Fibroblast of lung (primary cell): ENCODE measurements around the gene AFAP1. TPM values are rescaled to one million over a fixed set of nuclear protein-coding genes. Genes with fewer than 3 reads are reported as not detected.

ENCODE experiments used
- DNase-seq, 2 donors: peaks; one replicate each; pipeline versions ENCODE4 v3.0.0 to v3.0.0-alpha.2; 2010; ENCODE audit warnings: low read depth in 2 of 2
- H2AFZ ChIP-seq: 2 replicates; pipeline ENCODE4 v1.5.1; 2012; ENCODE audit warnings: low read length, control low read depth, inconsistent platforms
- H3K27ac ChIP-seq: 2 replicates; pipeline ENCODE4 v1.5.1; 2011; ENCODE audit warnings: low read length, control low read depth; ENCODE audit not compliant: insufficient read depth
- H3K27me3 ChIP-seq: 2 replicates; pipeline ENCODE4 v1.5.1; 2011; ENCODE audit warnings: mild to moderate bottlenecking, low read length; ENCODE audit not compliant: control insufficient read depth, insufficient read depth
- H3K36me3 ChIP-seq: 2 replicates; pipeline ENCODE4 v1.5.1; 2011; ENCODE audit warnings: low read length; ENCODE audit not compliant: control insufficient read depth, insufficient read depth
- H3K4me1 ChIP-seq: 2 replicates; pipeline ENCODE4 v1.5.1; 2011; ENCODE audit warnings: low read length; ENCODE audit not compliant: control insufficient read depth, insufficient read depth; ENCODE audit errors: extremely low read depth
- H3K4me2 ChIP-seq: 2 replicates; pipeline ENCODE4 v1.5.1; 2011; ENCODE audit warnings: low read length, control low read depth; ENCODE audit not compliant: insufficient read depth; ENCODE audit errors: extremely low read depth
- H3K4me3 ChIP-seq, 4 experiments: fragments of 200-600 bp in 1 of 4; sonication (generic) in 1 of 4; replicated peaks in 1 of 4; 2 replicates each; pipeline ENCODE4 v1.5.1; 2011 to 2016; ENCODE audit warnings: low read length in 4 of 4, low read depth in 3 of 4, mild to moderate bottlenecking in 3 of 4, control low read depth in 2 of 4, inconsistent platforms in 1 of 4, mixed read lengths in 1 of 4; ENCODE audit not compliant: insufficient read depth in 1 of 4; ENCODE audit errors: control extremely low read depth in 1 of 4
- H3K79me2 ChIP-seq: 2 replicates; pipeline ENCODE4 v1.5.1; 2012; ENCODE audit warnings: mild to moderate bottlenecking, low read length, inconsistent platforms; ENCODE audit not compliant: control insufficient read depth, insufficient read depth
- H3K9ac ChIP-seq: 2 replicates; pipeline ENCODE4 v1.5.1; 2011; ENCODE audit warnings: mild to moderate bottlenecking, low read length, control low read depth; ENCODE audit not compliant: insufficient read depth
- H3K9me3 ChIP-seq: 2 replicates; pipeline ENCODE4 v1.5.1; 2012; ENCODE audit warnings: low read depth, low read length; ENCODE audit not compliant: control insufficient read depth, insufficient read depth
- H4K20me1 ChIP-seq: 2 replicates; pipeline ENCODE4 v1.5.1; 2011; ENCODE audit warnings: low read length; ENCODE audit not compliant: control insufficient read depth, insufficient read depth; ENCODE audit errors: extremely low read depth
- EZH2 ChIP-seq: IDR thresholded peaks from 2 replicates; pipeline ENCODE4 v1.5.1; 2012; ENCODE audit warnings: low read length, control low read depth, mild to moderate bottlenecking; ENCODE audit errors: missing control alignments
- polyA plus RNA-seq, 2 donors: library from polyadenylated mRNA; depleted of rRNA in 1 of 2; stranded (reverse) in 1 of 2; unstranded in 1 of 2; fragments of >200 nt; gene quantifications; 2 replicates each; pipeline ENCODE4 v1.2.1, GENCODE V29; 2011 to 2012; ENCODE audit warnings: missing spikeins in 1 of 2
- total RNA-seq: library from RNA; depleted of rRNA; stranded (reverse); fragments of >200 nt; gene quantifications from 2 replicates; pipeline ENCODE4 v1.2.1, GENCODE V29; 2014
- TF ChIP-seq, protein P1 (sequence below), 2 donors: IDR thresholded peaks in 1 of 2; conservative IDR thresholded peaks in 1 of 2; 1 replicate in 1 of 2; 2 replicates in 1 of 2; pipeline ENCODE4 v1.5.1; 2011 to 2012; ENCODE audit warnings: low read length in 2 of 2, control low read depth in 1 of 2, inconsistent platforms in 1 of 2, low read depth in 1 of 2, mild to moderate bottlenecking in 1 of 2

Gene AFAP1
- total and polyA plus RNA-seq, 2 donors (not counting 1 experiment from before 2014, with no cell fraction given), result 21.8 to 30.1 TPM

DNA sequence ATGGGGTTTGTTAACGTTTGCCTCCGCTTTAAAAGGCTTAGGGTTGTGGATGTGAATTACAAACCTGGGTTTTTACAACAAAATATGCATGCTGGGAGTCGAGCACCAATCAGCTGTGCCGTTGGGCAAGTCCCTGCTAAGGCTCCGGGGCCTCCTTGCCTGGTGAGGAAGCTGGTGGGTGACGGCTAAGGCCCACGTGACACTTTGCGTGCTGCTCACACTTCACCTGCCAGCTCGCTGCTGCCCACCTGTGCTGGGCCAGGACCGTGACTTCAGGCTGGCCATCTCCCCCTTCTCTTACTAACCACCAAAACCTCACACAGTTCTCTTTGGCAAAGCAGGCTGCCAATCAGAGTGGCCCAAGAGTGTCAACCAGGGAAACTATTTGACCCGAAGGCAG, 178.3 kb downstream of the AFAP1 start:
- H3K36me3 ChIP-seq, result peaks cover 12% of the 10 kb centered on the region

DNA sequence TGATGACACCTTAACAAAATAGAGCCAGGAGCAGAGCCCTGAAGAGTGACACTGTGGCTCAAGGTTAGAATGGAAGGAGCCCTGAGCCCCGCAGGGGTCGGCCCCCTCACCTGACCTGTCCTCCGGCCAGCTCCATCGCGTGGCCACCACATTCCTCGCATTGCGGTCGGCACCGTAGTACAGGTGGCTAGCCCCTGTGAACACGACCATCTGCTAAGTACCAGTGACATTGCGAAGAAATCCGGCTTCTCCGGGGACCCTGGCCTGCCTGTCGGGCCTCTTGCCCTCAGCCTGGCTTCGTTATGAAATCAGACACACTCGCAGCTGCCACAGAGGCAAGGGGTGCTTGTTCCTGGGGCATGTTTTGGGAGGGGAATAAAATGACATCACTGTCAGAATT, 179.0 kb downstream of the AFAP1 start:
- Histone ChIP-seq H3K9ac (no peak overlapping the region), H3K9me3 (no peaks in the 10 kb centered on the region), H3K27me3 (no peaks in the 10 kb centered on the region), H2AFZ (no peak overlapping the region), H3K27ac (no peak overlapping the region), H3K4me2 (no peak overlapping the region), H3K79me2 (no peaks in the 10 kb centered on the region), H3K4me3 (no peak overlapping the region), H4K20me1 (peaks cover 2% of the 10 kb centered on the region), H3K36me3 (peaks cover 11% of the 10 kb centered on the region), H3K4me1 (no peaks in the 10 kb centered on the region)
- no peak for TF ChIP-seq EZH2
- TF ChIP-seq, protein P1, sequence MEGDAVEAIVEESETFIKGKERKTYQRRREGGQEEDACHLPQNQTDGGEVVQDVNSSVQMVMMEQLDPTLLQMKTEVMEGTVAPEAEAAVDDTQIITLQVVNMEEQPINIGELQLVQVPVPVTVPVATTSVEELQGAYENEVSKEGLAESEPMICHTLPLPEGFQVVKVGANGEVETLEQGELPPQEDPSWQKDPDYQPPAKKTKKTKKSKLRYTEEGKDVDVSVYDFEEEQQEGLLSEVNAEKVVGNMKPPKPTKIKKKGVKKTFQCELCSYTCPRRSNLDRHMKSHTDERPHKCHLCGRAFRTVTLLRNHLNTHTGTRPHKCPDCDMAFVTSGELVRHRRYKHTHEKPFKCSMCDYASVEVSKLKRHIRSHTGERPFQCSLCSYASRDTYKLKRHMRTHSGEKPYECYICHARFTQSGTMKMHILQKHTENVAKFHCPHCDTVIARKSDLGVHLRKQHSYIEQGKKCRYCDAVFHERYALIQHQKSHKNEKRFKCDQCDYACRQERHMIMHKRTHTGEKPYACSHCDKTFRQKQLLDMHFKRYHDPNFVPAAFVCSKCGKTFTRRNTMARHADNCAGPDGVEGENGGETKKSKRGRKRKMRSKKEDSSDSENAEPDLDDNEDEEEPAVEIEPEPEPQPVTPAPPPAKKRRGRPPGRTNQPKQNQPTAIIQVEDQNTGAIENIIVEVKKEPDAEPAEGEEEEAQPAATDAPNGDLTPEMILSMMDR (conservative IDR thresholded peaks at IDR 0.05 in 1 of 2, IDR thresholded peaks at IDR 0.05 in 1 of 2; ENCODE audit: low read depth in 1 of 2, low read length in 2 of 2), result no peak
- DNase-seq, result no peak

More for the DNA sequence above, 178.3 kb downstream of the AFAP1 start:
- Histone ChIP-seq H3K4me3 (no peak overlapping the region), H3K79me2 (no peaks in the 10 kb centered on the region), H3K9ac (no peak overlapping the region), H3K9me3 (no peaks in the 10 kb centered on the region), H3K4me1 (no peaks in the 10 kb centered on the region), H3K4me2 (no peak overlapping the region), H3K27me3 (no peaks in the 10 kb centered on the region), H2AFZ (no peak overlapping the region), H3K27ac (no peak overlapping the region), H4K20me1 (peaks cover 2% of the 10 kb centered on the region)
- DNase-seq, result no peak
- no peak for TF ChIP-seq EZH2
- TF ChIP-seq, protein P1 (conservative IDR thresholded peaks at IDR 0.05 in 1 of 2, IDR thresholded peaks at IDR 0.05 in 1 of 2; ENCODE audit: low read depth in 1 of 2, low read length in 2 of 2), result no peak

DNA sequence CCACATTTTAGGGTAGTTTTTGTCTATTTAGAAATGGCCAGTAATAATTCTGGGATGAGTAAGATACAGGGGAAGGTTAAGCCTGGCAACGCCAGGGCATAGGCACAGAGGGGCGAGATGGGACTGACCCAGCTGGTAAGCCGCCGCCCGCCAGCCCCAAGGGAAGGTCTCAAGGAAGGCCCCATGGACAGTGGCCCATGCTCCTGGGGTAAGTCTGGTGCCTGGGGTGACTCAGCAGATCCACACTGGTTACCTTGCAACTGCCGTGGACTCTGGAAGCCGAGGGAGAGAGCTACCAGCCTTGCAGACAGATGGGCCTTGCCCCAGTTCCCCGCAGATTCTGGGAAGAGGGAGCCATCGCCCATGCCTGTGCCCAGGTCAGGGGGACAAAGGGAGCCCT, 179.4 kb downstream of the AFAP1 start:
- Histone ChIP-seq H3K9ac (no peak overlapping the region), H3K4me3 (no peak overlapping the region), H3K79me2 (no peaks in the 10 kb centered on the region), H4K20me1 (peaks cover under 1% of the 10 kb centered on the region), H3K4me1 (no peaks in the 10 kb centered on the region), H3K27ac (no peak overlapping the region), H3K4me2 (no peak overlapping the region), H3K9me3 (no peaks in the 10 kb centered on the region), H3K27me3 (no peaks in the 10 kb centered on the region), H3K36me3 (peaks cover 11% of the 10 kb centered on the region), H2AFZ (no peak overlapping the region)
- no peak for TF ChIP-seq EZH2
- TF ChIP-seq, protein P1 (conservative IDR thresholded peaks at IDR 0.05 in 1 of 2, IDR thresholded peaks at IDR 0.05 in 1 of 2; ENCODE audit: low read depth in 1 of 2, low read length in 2 of 2), result no peak
- no peak for DNase-seq
